ENCODE data around the gene GXYLT1. TPM values are rescaled to one million over a fixed set of nuclear protein-coding genes. Genes with fewer than 3 reads are reported as not detected.

The GXYLT1 gene
- total and polyA plus RNA-seq, 2 of the 13 experiments (the other 11 are each of a cell fraction or from before 2014, with no cell fraction given): 7.8 to 17.0 TPM

DNA sequence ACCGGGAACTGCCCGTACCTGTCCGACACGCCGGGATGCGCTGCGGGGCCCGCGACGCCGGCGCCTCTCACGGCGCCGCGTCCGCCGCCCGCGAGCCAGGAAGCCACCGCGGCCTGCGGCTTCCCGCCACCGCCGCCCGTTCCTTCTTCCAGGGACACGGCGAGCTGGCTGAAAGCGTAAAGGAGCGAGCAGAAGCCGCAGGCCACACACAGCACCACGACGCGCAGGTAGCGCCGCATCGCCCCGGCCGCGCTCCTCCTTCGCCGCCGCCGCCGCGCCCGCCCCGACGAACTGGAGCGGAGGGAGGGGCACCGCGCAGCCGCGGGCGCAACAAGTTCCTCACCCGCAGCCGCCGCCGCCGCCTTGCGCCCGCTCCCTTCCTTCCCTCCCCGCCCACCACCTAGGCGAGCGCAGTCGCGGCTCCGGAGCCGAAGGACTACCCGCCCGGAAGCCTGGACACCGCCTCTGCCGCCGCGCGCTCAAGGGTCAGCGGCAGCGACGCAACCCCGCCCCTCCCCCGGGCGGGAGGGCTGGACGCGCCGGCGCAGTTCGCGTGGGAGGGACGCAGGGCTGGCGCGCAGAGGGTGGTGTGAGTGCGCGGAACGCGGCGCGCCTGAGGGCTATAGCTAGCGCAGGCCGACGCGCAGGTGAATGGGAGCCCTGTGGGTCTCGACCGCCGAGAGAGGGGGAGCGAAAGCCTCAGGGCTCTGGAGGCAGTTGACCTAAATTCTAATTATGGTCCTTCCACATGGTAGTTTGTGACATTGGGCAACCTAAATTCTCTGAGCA lies at the start of gene GXYLT1 (continued):
- TF ChIP-seq ZNF329 (CRISPR knock-in tag; IDR thresholded peaks at IDR 0.05; ENCODE audit: low read depth) (peak; percentile 75), GPN1 (CRISPR knock-in tag; IDR thresholded peaks at IDR 0.05; ENCODE audit: borderline replicate concordance) (no peak), ZNF549 (CRISPR knock-in tag; IDR thresholded peaks at IDR 0.05) (no peak), ATAD3A (CRISPR knock-in tag; IDR thresholded peaks at IDR 0.05) (no peak), ZNF879 (CRISPR knock-in tag; IDR thresholded peaks at IDR 0.05) (peak; percentile 89; the same call in 1 of the 2 replicates), ZMAT3 (CRISPR knock-in tag; conservative IDR thresholded peaks at IDR 0.05) (peak; percentile 86; the same call in 1 of the 2 replicates), SETDB1 (CRISPR knock-in tag; IDR thresholded peaks at IDR 0.05; ENCODE audit: borderline replicate concordance) (no peak), THAP11 (CRISPR knock-in tag; IDR thresholded peaks at IDR 0.05) (peak; percentile 73; the same call in 1 of the 2 replicates), ZNF839 (CRISPR knock-in tag; IDR thresholded peaks at IDR 0.05; ENCODE audit: borderline replicate concordance) (peak; percentile 59; the same call in 1 of the 2 replicates), LCORL (IDR thresholded peaks at IDR 0.05) (no peak), LCORL (CRISPR knock-in tag; IDR thresholded peaks at IDR 0.05) (0 out of 2 replicates have a peak, but pooled peaks have one; percentile 37), ZNF224 (CRISPR knock-in tag; IDR thresholded peaks at IDR 0.05) (peak; percentile 55; the same call in 1 of the 2 replicates), NONO (IDR thresholded peaks at IDR 0.05) (no peak), NONO (CRISPR knock-in tag; conservative IDR thresholded peaks at IDR 0.05) (peak; percentile 94), REL (CRISPR knock-in tag; conservative IDR thresholded peaks at IDR 0.05) (peak; percentile 84; the same call in 1 of the 2 replicates), SMYD3 (CRISPR knock-in tag; IDR thresholded peaks at IDR 0.05) (no peak), ZBTB1 (CRISPR knock-in tag; IDR thresholded peaks at IDR 0.05; ENCODE audit: borderline replicate concordance) (no peak), EEA1 (CRISPR knock-in tag; IDR thresholded peaks at IDR 0.05; ENCODE audit: borderline replicate concordance) (no peak), SIX4 (CRISPR knock-in tag; IDR thresholded peaks at IDR 0.05) (no peak; the same call in 1 of the 2 replicates), ARNT (IDR thresholded peaks at IDR 0.05) (no peak), MAX (IDR thresholded peaks at IDR 0.05) (peak; percentile 88), NR2F1 (CRISPR knock-in tag; IDR thresholded peaks at IDR 0.05) (0 out of 4 replicates have a peak, but pooled peaks of 1 of the 2 experiments have one; percentile 20), TBX2 (CRISPR knock-in tag; IDR thresholded peaks at IDR 0.05; ENCODE audit: borderline replicate concordance) (peak; percentile 85; the same call in 1 of the 2 replicates), MXI1 (IDR thresholded peaks at IDR 0.05; ENCODE audit: borderline replicate concordance, low read depth, low read length) (peak; percentile 57; the same call in 1 of the 3 replicates), PHB2 (IDR thresholded peaks at IDR 0.05; ENCODE audit: partially characterized antibody) (no peak)
- TF ChIP-seq, protein P1, sequence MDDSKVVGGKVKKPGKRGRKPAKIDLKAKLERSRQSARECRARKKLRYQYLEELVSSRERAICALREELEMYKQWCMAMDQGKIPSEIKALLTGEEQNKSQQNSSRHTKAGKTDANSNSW (CRISPR knock-in tag; IDR thresholded peaks at IDR 0.05; ENCODE audit: borderline replicate concordance): peak; percentile 77; the same call in 1 of the 2 replicates
- TF ChIP-seq, protein P2, sequence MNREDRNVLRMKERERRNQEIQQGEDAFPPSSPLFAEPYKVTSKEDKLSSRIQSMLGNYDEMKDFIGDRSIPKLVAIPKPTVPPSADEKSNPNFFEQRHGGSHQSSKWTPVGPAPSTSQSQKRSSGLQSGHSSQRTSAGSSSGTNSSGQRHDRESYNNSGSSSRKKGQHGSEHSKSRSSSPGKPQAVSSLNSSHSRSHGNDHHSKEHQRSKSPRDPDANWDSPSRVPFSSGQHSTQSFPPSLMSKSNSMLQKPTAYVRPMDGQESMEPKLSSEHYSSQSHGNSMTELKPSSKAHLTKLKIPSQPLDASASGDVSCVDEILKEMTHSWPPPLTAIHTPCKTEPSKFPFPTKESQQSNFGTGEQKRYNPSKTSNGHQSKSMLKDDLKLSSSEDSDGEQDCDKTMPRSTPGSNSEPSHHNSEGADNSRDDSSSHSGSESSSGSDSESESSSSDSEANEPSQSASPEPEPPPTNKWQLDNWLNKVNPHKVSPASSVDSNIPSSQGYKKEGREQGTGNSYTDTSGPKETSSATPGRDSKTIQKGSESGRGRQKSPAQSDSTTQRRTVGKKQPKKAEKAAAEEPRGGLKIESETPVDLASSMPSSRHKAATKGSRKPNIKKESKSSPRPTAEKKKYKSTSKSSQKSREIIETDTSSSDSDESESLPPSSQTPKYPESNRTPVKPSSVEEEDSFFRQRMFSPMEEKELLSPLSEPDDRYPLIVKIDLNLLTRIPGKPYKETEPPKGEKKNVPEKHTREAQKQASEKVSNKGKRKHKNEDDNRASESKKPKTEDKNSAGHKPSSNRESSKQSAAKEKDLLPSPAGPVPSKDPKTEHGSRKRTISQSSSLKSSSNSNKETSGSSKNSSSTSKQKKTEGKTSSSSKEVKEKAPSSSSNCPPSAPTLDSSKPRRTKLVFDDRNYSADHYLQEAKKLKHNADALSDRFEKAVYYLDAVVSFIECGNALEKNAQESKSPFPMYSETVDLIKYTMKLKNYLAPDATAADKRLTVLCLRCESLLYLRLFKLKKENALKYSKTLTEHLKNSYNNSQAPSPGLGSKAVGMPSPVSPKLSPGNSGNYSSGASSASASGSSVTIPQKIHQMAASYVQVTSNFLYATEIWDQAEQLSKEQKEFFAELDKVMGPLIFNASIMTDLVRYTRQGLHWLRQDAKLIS (CRISPR knock-in tag; IDR thresholded peaks at IDR 0.05): no peak

All from HepG2 (cell line).